ENCODE results near the gene PTPRE. TPM values are rescaled to one million over a fixed set of nuclear protein-coding genes. Genes with fewer than 3 reads are reported as not detected.

PTPRE gene
- total RNA-seq, 1 donor from 2014 or later = 3.6 TPM

- no peak for DNase-seq (ENCODE audit: extremely low spot score, unreplicated experiment)
- H3K36me3 Mint-ChIP-seq = no peaks in the 10 kb centered on the region
- H3K27ac Mint-ChIP-seq = no peak overlapping the region
- H3K9me3 Mint-ChIP-seq = no peaks in the 10 kb centered on the region
- H3K27me3 Mint-ChIP-seq = peaks cover 5% of the 10 kb centered on the region
- H3K4me1 Mint-ChIP-seq (ENCODE audit: unreplicated experiment) = peaks cover 8% of the 10 kb centered on the region
- H3K4me3 Mint-ChIP-seq = no peak overlapping the region
- peak; percentile 54 for TF ChIP-seq CTCF (conservative IDR thresholded peaks at IDR 0.05)
Measured at GRCh38 chr10:127919418-127920271, 12.7 kb downstream of the PTPRE start.

GRCh38 chr10:127920306-127921074, 13.6 kb downstream of the PTPRE start:
- Mint-ChIP-seq H3K27me3 (peaks cover 5% of the 10 kb centered on the region), H3K27ac (no peak overlapping the region), H3K4me3 (no peak overlapping the region), H3K36me3 (no peaks in the 10 kb centered on the region), H3K9me3 (no peaks in the 10 kb centered on the region), H3K4me1 (ENCODE audit: unreplicated experiment) (peaks cover 8% of the 10 kb centered on the region)
- no peak for TF ChIP-seq CTCF (conservative IDR thresholded peaks at IDR 0.05)
- DNase-seq (ENCODE audit: extremely low spot score, unreplicated experiment) = peak; percentile 51

GRCh38 chr10:127921075-127921752, 14.3 kb downstream of the PTPRE start:
- Mint-ChIP-seq H3K36me3 (no peaks in the 10 kb centered on the region), H3K4me1 (ENCODE audit: unreplicated experiment) (peaks cover 12% of the 10 kb centered on the region), H3K27me3 (peaks cover 6% of the 10 kb centered on the region), H3K4me3 (no peak overlapping the region), H3K27ac (no peak overlapping the region), H3K9me3 (no peaks in the 10 kb centered on the region)
- TF ChIP-seq CTCF (conservative IDR thresholded peaks at IDR 0.05) = no peak
- DNase-seq (ENCODE audit: extremely low spot score, unreplicated experiment) = peak; percentile 51

- Mint-ChIP-seq H3K36me3 (no peaks in the 10 kb centered on the region), H3K9me3 (no peaks in the 10 kb centered on the region), H3K27me3 (peaks cover 9% of the 10 kb centered on the region), H3K4me3 (no peak overlapping the region), H3K4me1 (ENCODE audit: unreplicated experiment) (peaks cover 16% of the 10 kb centered on the region), H3K27ac (no peak overlapping the region)
- no peak for TF ChIP-seq CTCF (conservative IDR thresholded peaks at IDR 0.05)
- DNase-seq (ENCODE audit: extremely low spot score, unreplicated experiment) = no peak
Measured at GRCh38 chr10:127921753-127922145, 14.8 kb downstream of the PTPRE start.

GRCh38 chr10:127922206-127922605, 15.3 kb downstream of the PTPRE start:
- H3K9me3 Mint-ChIP-seq = no peaks in the 10 kb centered on the region
- H3K27ac Mint-ChIP-seq = no peak overlapping the region
- no peaks in the 10 kb centered on the region for H3K36me3 Mint-ChIP-seq
- H3K4me3 Mint-ChIP-seq = no peak overlapping the region
- H3K27me3 Mint-ChIP-seq = peaks cover 9% of the 10 kb centered on the region
- no peak for TF ChIP-seq CTCF (conservative IDR thresholded peaks at IDR 0.05)
- DNase-seq (ENCODE audit: extremely low spot score, unreplicated experiment) = no peak
- H3K4me1 Mint-ChIP-seq (ENCODE audit: unreplicated experiment) = peaks cover 16% of the 10 kb centered on the region

Measured in type B pancreatic cell (in vitro differentiated cells).